Neural progenitor cell (in vitro differentiated cells): ENCODE measurements around the gene DISC1. TPM values are rescaled to one million over a fixed set of nuclear protein-coding genes. Genes with fewer than 3 reads are reported as not detected.

Source experiments
- DNase-seq: peaks from one replicate; pipeline ENCODE4 v3.0.0-alpha.2; 2016; ENCODE audit warnings: low spot score
- H2AFZ ChIP-seq: fragments of 200-600 bp; sonication (generic); replicated peaks from 2 replicates; pipeline ENCODE4 v1.6.1; 2016; ENCODE audit warnings: antibody characterized with exemption
- H3F3A ChIP-seq: fragments of 200-600 bp; sonication (generic); 2 replicates; pipeline ENCODE4 v1.6.1; 2016; ENCODE audit warnings: antibody characterized with exemption, low read depth
- H3K27ac ChIP-seq: fragments of 200-600 bp; sonication (generic); 2 replicates; pipeline ENCODE4 v1.5.1; 2016; ENCODE audit warnings: mild to moderate bottlenecking
- H3K27me3 ChIP-seq: fragments of 200-600 bp; sonication (generic); 2 replicates; pipeline ENCODE4 v1.6.1; 2016; ENCODE audit warnings: mild to moderate bottlenecking, moderate library complexity
- H3K36me3 ChIP-seq: fragments of 200-600 bp; sonication (generic); 2 replicates; pipeline ENCODE4 v1.5.1; 2016
- H3K4me1 ChIP-seq: fragments of 200-600 bp; sonication (generic); 2 replicates; pipeline ENCODE4 v1.6.1; 2016; ENCODE audit warnings: mixed run types
- H3K4me2 ChIP-seq: fragments of 200-600 bp; sonication (generic); 2 replicates; pipeline ENCODE4 v1.6.1; 2016
- H3K4me3 ChIP-seq: fragments of 200-600 bp; sonication (generic); 2 replicates; pipeline ENCODE4 v1.5.1; 2016
- H3K79me2 ChIP-seq: fragments of 200-600 bp; sonication (generic); 2 replicates; pipeline ENCODE4 v1.6.1; 2016; ENCODE audit warnings: low read depth
- H3K9ac ChIP-seq: fragments of 200-600 bp; sonication (generic); 2 replicates; pipeline ENCODE4 v1.6.1; 2016
- H3K9me3 ChIP-seq: fragments of 200-600 bp; sonication (generic); 2 replicates; pipeline ENCODE4 v1.5.1; 2016; ENCODE audit warnings: low read depth
- H4K20me1 ChIP-seq: fragments of 200-600 bp; sonication (generic); 2 replicates; pipeline ENCODE4 v1.6.1; 2016; ENCODE audit warnings: low read depth
- H3K27ac Mint-ChIP-seq: 3 replicates; pipeline ENCODE4 v1.8.0; 2021; ENCODE audit warnings: mixed read lengths
- H3K27me3 Mint-ChIP-seq: 2 replicates; pipeline ENCODE4 v1.8.0; 2022; ENCODE audit warnings: low read depth, mild to moderate bottlenecking, inconsistent platforms, moderate library complexity, mixed read lengths; ENCODE audit not compliant: insufficient read depth
- H3K36me3 Mint-ChIP-seq: 3 replicates; pipeline ENCODE4 v1.8.0; 2021; ENCODE audit warnings: mixed read lengths
- H3K4me1 Mint-ChIP-seq: 3 replicates; pipeline ENCODE4 v1.8.0; 2021; ENCODE audit warnings: mixed read lengths
- H3K4me3 Mint-ChIP-seq: 3 replicates; pipeline ENCODE4 v1.8.0; 2021; ENCODE audit warnings: mild to moderate bottlenecking, moderate library complexity, mixed read lengths
- H3K9me3 Mint-ChIP-seq: 3 replicates; pipeline ENCODE4 v1.8.0; 2020; ENCODE audit warnings: mixed read lengths
- EZH2 ChIP-seq: fragments of 200-600 bp; sonication (generic); IDR thresholded peaks from 2 replicates; pipeline ENCODE4 v1.6.1; 2017; ENCODE audit warnings: antibody characterized with exemption, mild to moderate bottlenecking, moderate library complexity
- EZH2phosphoT487 ChIP-seq: fragments of 200-600 bp; sonication (generic); IDR thresholded peaks from 2 replicates; pipeline ENCODE4 v1.6.1; 2017; ENCODE audit warnings: antibody characterized with exemption
- total RNA-seq: library from RNA; depleted of rRNA; stranded (reverse); fragments of >200 nt; gene quantifications from 2 replicates; pipeline ENCODE4 v1.2.3, GENCODE V29; 2015; ENCODE audit warnings: low replicate concordance
- TF ChIP-seq, protein P1 (sequence below): fragments of 200-600 bp; sonication (generic); IDR thresholded peaks from 2 replicates; pipeline ENCODE4 v1.5.1; 2017; ENCODE audit warnings: antibody characterized with exemption, mild to moderate bottlenecking

The DISC1 gene
- total RNA-seq, 1 donor from 2014 or later = 1.8 TPM

DNA sequence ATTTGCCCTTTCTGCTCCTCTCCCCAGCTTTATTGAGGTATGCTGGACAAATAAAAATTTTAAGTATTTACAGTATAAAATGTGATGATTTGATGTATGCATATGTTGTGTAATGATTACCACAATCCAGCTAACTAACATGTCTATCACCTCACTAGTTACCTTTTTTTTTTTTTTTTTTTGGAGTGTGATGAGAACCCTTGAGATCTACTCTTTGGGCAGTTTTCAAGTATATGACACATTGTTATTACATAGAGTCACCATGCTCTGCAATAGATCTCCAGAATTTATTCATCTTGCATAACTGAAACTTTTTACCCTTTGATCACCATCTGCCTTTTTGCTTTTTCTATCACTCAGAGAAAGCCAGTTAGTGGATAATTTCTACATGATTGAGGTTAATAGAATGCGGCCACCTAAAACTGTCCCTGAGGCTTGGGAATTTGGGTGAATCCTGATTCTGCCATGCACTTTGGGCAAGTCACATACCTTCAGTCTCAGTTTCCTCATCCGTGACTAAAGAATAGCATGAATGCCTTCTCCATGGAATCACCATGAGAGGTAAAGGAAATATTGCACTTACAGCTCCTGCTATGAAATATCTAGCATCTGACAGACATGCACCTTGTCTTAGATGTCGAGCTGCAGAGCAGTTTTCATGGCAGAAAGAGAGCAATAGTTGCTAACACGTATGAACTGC is 295.2 kb downstream of the DISC1 start:
- H3K27me3 ChIP-seq = no peaks in the 10 kb centered on the region
- H4K20me1 ChIP-seq = no peaks in the 10 kb centered on the region
- TF ChIP-seq, protein P1, sequence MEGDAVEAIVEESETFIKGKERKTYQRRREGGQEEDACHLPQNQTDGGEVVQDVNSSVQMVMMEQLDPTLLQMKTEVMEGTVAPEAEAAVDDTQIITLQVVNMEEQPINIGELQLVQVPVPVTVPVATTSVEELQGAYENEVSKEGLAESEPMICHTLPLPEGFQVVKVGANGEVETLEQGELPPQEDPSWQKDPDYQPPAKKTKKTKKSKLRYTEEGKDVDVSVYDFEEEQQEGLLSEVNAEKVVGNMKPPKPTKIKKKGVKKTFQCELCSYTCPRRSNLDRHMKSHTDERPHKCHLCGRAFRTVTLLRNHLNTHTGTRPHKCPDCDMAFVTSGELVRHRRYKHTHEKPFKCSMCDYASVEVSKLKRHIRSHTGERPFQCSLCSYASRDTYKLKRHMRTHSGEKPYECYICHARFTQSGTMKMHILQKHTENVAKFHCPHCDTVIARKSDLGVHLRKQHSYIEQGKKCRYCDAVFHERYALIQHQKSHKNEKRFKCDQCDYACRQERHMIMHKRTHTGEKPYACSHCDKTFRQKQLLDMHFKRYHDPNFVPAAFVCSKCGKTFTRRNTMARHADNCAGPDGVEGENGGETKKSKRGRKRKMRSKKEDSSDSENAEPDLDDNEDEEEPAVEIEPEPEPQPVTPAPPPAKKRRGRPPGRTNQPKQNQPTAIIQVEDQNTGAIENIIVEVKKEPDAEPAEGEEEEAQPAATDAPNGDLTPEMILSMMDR = no peak
- no peak for TF ChIP-seq EZH2phosphoT487
- no peak for TF ChIP-seq EZH2
- peak overlapping the region; percentile 94 for H3K27ac Mint-ChIP-seq
- H3K9ac ChIP-seq = no peak overlapping the region
- H3K4me1 Mint-ChIP-seq = peaks cover 63% of the 10 kb centered on the region
- H2AFZ ChIP-seq = no peak overlapping the region
- H3K4me3 ChIP-seq = no peak overlapping the region
- no peaks in the 10 kb centered on the region for H3F3A ChIP-seq
- peaks cover 36% of the 10 kb centered on the region for H3K4me1 ChIP-seq
- H3K9me3 Mint-ChIP-seq = peaks cover 2% of the 10 kb centered on the region
- H3K36me3 ChIP-seq = no peaks in the 10 kb centered on the region
- no peaks in the 10 kb centered on the region for H3K9me3 ChIP-seq
- H3K36me3 Mint-ChIP-seq = peaks cover 2% of the 10 kb centered on the region
- H3K79me2 ChIP-seq = no peaks in the 10 kb centered on the region
- DNase-seq = no peak
- H3K4me3 Mint-ChIP-seq = no peak overlapping the region
- H3K4me2 ChIP-seq = no peak overlapping the region
- no peak overlapping the region for H3K27ac ChIP-seq
- H3K27me3 Mint-ChIP-seq = no peaks in the 10 kb centered on the region

DNA sequence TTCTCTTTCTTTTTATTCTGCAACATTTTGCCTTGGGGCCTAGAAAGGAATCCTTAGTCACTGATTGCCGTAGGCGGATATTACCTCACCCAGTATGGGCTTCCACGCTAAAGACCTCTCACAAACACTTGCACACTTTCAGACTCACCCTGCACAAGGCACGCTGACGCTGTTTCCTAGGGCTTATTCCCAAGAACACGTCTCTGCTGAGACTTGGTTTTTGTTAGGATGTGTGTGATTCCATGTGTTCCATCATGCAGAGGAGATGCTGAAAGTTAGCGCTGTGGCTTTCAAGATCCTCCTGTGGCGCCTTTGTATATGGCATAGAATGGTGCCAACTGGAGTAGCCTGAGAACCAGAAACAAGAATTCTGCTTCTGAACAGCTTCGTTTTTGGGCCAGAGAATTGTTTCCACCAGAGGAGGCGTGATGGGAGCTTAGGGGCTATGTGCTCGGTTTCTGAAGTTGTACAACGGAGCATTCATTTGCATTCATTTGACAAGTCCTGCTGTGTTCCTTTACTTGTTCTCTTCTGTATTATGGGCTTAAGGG is 297.0 kb downstream of the DISC1 start:
- no peaks in the 10 kb centered on the region for H3K27me3 ChIP-seq
- H3K27me3 Mint-ChIP-seq = peaks cover 3% of the 10 kb centered on the region
- no peaks in the 10 kb centered on the region for H4K20me1 ChIP-seq
- peak overlapping the region; percentile 94 for H3K27ac Mint-ChIP-seq
- no peak overlapping the region for H3K4me3 Mint-ChIP-seq
- no peak overlapping the region for H3K4me2 ChIP-seq
- H3K4me3 ChIP-seq = no peak overlapping the region
- peaks cover 65% of the 10 kb centered on the region for H3K4me1 Mint-ChIP-seq
- no peak overlapping the region for H2AFZ ChIP-seq
- H3K9me3 ChIP-seq = no peaks in the 10 kb centered on the region
- peaks cover 40% of the 10 kb centered on the region for H3K4me1 ChIP-seq
- H3K36me3 Mint-ChIP-seq = peaks cover 2% of the 10 kb centered on the region
- TF ChIP-seq, protein P1 = no peak
- TF ChIP-seq EZH2 (no peak), EZH2phosphoT487 (no peak)
- H3K79me2 ChIP-seq = no peaks in the 10 kb centered on the region
- DNase-seq = no peak
- H3K27ac ChIP-seq = no peak overlapping the region
- H3K36me3 ChIP-seq = no peaks in the 10 kb centered on the region
- no peak overlapping the region for H3K9ac ChIP-seq
- peaks cover 2% of the 10 kb centered on the region for H3K9me3 Mint-ChIP-seq
- no peaks in the 10 kb centered on the region for H3F3A ChIP-seq

DNA sequence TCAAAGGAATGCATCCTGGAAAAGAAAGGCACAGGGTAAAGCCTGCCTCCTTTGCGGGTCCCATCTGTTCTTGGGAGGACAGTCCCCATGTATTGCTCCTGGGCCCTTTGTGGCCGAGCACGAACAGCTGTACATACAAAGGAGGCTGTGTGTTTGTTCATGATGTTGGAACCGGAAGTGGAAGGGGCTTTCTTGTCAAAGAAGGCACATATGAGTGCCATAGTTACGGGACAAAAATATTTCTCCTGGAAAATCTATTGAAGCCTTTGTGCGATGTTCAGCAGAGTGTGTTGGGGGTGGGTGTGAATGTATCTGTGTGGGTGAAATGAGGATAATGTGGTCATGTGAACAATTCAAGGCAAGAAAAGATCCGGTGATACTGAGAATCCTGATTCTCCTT is 297.6 kb downstream of the DISC1 start:
- Histone ChIP-seq H3K79me2 (no peaks in the 10 kb centered on the region), H4K20me1 (no peaks in the 10 kb centered on the region), H3F3A (peaks cover 3% of the 10 kb centered on the region), H3K27ac (no peak overlapping the region), H3K9me3 (no peaks in the 10 kb centered on the region), H2AFZ (no peak overlapping the region), H3K36me3 (no peaks in the 10 kb centered on the region), H3K4me1 (peaks cover 40% of the 10 kb centered on the region), H3K4me2 (no peak overlapping the region), H3K27me3 (no peaks in the 10 kb centered on the region), H3K9ac (no peak overlapping the region), H3K4me3 (no peak overlapping the region)
- Mint-ChIP-seq H3K4me1 (peaks cover 65% of the 10 kb centered on the region), H3K27ac (peak overlapping the region; percentile 94), H3K9me3 (peaks cover 2% of the 10 kb centered on the region), H3K36me3 (peaks cover 2% of the 10 kb centered on the region), H3K4me3 (no peak overlapping the region), H3K27me3 (peaks cover 3% of the 10 kb centered on the region)
- no peak for DNase-seq
- TF ChIP-seq, protein P1 = no peak
- no peak for TF ChIP-seq EZH2
- TF ChIP-seq EZH2phosphoT487 = no peak
